ENCODE results near the gene ARSI.

Gene ARSI

GRCh38 chr5:150257424-150257823 lies 45.3 kb downstream of the ARSI start:
- TF ChIP-seq SPI1 (IDR thresholded peaks at IDR 0.05; ENCODE audit: borderline replicate concordance, low read depth) (no peak), REST (IDR thresholded peaks at IDR 0.05; ENCODE audit: insufficient replicate concordance, low read depth) (no peak), GABPA (IDR thresholded peaks at IDR 0.05; ENCODE audit: low read depth) (no peak), CTCF (IDR thresholded peaks at IDR 0.05; ENCODE audit: insufficient read depth, low read length) (no peak), POLR2AphosphoS5 (IDR thresholded peaks at IDR 0.05; ENCODE audit: low read depth) (no peak)
- no peak overlapping the region for H3K27ac ChIP-seq (replicated peaks)
- no peak for DNase-seq (ENCODE audit: low read depth in 1 of 2, low spot score in 1 of 2)
- H3K27me3 ChIP-seq (ENCODE audit: insufficient read depth, poor library complexity, severe bottlenecking): no peaks in the 10 kb centered on the region
- no peak overlapping the region for H3K4me3 ChIP-seq (replicated peaks; ENCODE audit: insufficient read depth, low read length)

GRCh38 chr5:150256410-150257064 lies 46.2 kb downstream of the ARSI start:
- no peak for DNase-seq (ENCODE audit: low read depth in 1 of 2, low spot score in 1 of 2)
- no peak overlapping the region for H3K4me3 ChIP-seq (replicated peaks; ENCODE audit: insufficient read depth, low read length)
- no peaks in the 10 kb centered on the region for H3K27me3 ChIP-seq (ENCODE audit: insufficient read depth, poor library complexity, severe bottlenecking)
- H3K27ac ChIP-seq (replicated peaks): no peak overlapping the region
- TF ChIP-seq CTCF (IDR thresholded peaks at IDR 0.05; ENCODE audit: insufficient read depth, low read length) (no peak), GABPA (IDR thresholded peaks at IDR 0.05; ENCODE audit: low read depth) (no peak), SPI1 (IDR thresholded peaks at IDR 0.05; ENCODE audit: borderline replicate concordance, low read depth) (no peak), REST (IDR thresholded peaks at IDR 0.05; ENCODE audit: insufficient replicate concordance, low read depth) (no peak), POLR2AphosphoS5 (IDR thresholded peaks at IDR 0.05; ENCODE audit: low read depth) (no peak)

GRCh38 chr5:150255659-150256409 lies 46.9 kb downstream of the ARSI start:
- H3K4me3 ChIP-seq (replicated peaks; ENCODE audit: insufficient read depth, low read length): no peak overlapping the region
- DNase-seq (ENCODE audit: low read depth in 1 of 2, low spot score in 1 of 2): no peak

More at GRCh38 chr5:150255659-150256409, 46.9 kb downstream of the ARSI start:
- H3K27ac ChIP-seq (replicated peaks): no peak overlapping the region
- no peak for TF ChIP-seq REST (IDR thresholded peaks at IDR 0.05; ENCODE audit: insufficient replicate concordance, low read depth)
- no peak for TF ChIP-seq SPI1 (IDR thresholded peaks at IDR 0.05; ENCODE audit: borderline replicate concordance, low read depth)
- no peak for TF ChIP-seq CTCF (IDR thresholded peaks at IDR 0.05; ENCODE audit: insufficient read depth, low read length)
- no peak for TF ChIP-seq GABPA (IDR thresholded peaks at IDR 0.05; ENCODE audit: low read depth)
- no peak for TF ChIP-seq POLR2AphosphoS5 (IDR thresholded peaks at IDR 0.05; ENCODE audit: low read depth)
- H3K27me3 ChIP-seq (ENCODE audit: insufficient read depth, poor library complexity, severe bottlenecking): no peaks in the 10 kb centered on the region
